Trophoblast cell (in vitro differentiated cells and primary cell): ENCODE data around the gene ZAP70.

Source experiments
- DNase-seq, 2 donors: peaks; one replicate each; pipeline ENCODE4 v3.0.0-alpha.2; 2016
- H2AFZ ChIP-seq: 2 replicates; pipeline ENCODE4 v1.6.1; 2013; ENCODE audit warnings: low read length, moderate library complexity, mild to moderate bottlenecking; ENCODE audit not compliant: insufficient read depth, poor library complexity
- H2AK5ac ChIP-seq: 2 replicates; pipeline ENCODE4 v1.6.1; 2013; ENCODE audit warnings: mild to moderate bottlenecking, low read length
- H2BK120ac ChIP-seq: 2 replicates; pipeline ENCODE4 v1.6.1; 2013; ENCODE audit warnings: low read length, mild to moderate bottlenecking, moderate library complexity; ENCODE audit not compliant: insufficient read depth, poor library complexity
- H2BK12ac ChIP-seq: 2 replicates; pipeline ENCODE4 v1.6.1; 2013; ENCODE audit warnings: mild to moderate bottlenecking, low read length, moderate library complexity
- H2BK5ac ChIP-seq: 2 replicates; pipeline ENCODE4 v1.6.1; 2013; ENCODE audit warnings: low read length, low read depth, moderate library complexity, mild to moderate bottlenecking; ENCODE audit not compliant: poor library complexity
- H3K14ac ChIP-seq: 2 replicates; pipeline ENCODE4 v1.6.1; 2013; ENCODE audit warnings: mild to moderate bottlenecking, low read length
- H3K18ac ChIP-seq: 2 replicates; pipeline ENCODE4 v1.6.1; 2013; ENCODE audit warnings: mild to moderate bottlenecking, low read length
- H3K23ac ChIP-seq: 2 replicates; pipeline ENCODE4 v1.6.1; 2013; ENCODE audit warnings: low read length
- H3K27ac ChIP-seq: 2 replicates; pipeline ENCODE4 v1.5.1; 2013; ENCODE audit warnings: low read depth, mild to moderate bottlenecking, inconsistent platforms, low read length, moderate library complexity
- H3K27me3 ChIP-seq: 2 replicates; pipeline ENCODE4 v1.6.1; 2013; ENCODE audit warnings: inconsistent platforms, mild to moderate bottlenecking, low read length, moderate library complexity; ENCODE audit not compliant: insufficient read depth
- H3K36me3 ChIP-seq, 2 experiments: 1 replicate in 1 of 2; 2 replicates in 1 of 2; pipeline ENCODE4 v1.6.1; 2013; ENCODE audit warnings: low read length in 2 of 2, mild to moderate bottlenecking in 2 of 2, moderate library complexity in 1 of 2; ENCODE audit not compliant: insufficient read depth in 2 of 2, control insufficient read depth in 1 of 2
- H3K4ac ChIP-seq: 2 replicates; pipeline ENCODE4 v1.6.1; 2013; ENCODE audit warnings: low read depth, mild to moderate bottlenecking, low read length, moderate library complexity
- H3K4me1 ChIP-seq, 2 experiments: 1 replicate in 1 of 2; 2 replicates in 1 of 2; pipeline ENCODE4 v1.6.1; 2013; ENCODE audit warnings: low read length in 2 of 2, mild to moderate bottlenecking in 2 of 2, moderate library complexity in 1 of 2; ENCODE audit not compliant: insufficient read depth in 2 of 2, control insufficient read depth in 1 of 2
- H3K4me2 ChIP-seq: 2 replicates; pipeline ENCODE4 v1.6.1; 2013; ENCODE audit warnings: inconsistent platforms, mild to moderate bottlenecking, low read length, moderate library complexity
- H3K4me3 ChIP-seq: 2 replicates; pipeline ENCODE4 v1.5.1; 2013; ENCODE audit warnings: mild to moderate bottlenecking, low read depth, low read length, inconsistent platforms
- H3K79me1 ChIP-seq: one replicate; pipeline ENCODE4 v1.6.1; 2013; ENCODE audit warnings: low read length
- H3K79me2 ChIP-seq: 2 replicates; pipeline ENCODE4 v1.6.1; 2013; ENCODE audit warnings: low read length, mild to moderate bottlenecking; ENCODE audit not compliant: control insufficient read depth, insufficient read depth, poor library complexity
- H3K9ac ChIP-seq: 2 replicates; pipeline ENCODE4 v1.6.1; 2013; ENCODE audit warnings: mild to moderate bottlenecking, low read length
- H3K9me3 ChIP-seq: 2 replicates; pipeline ENCODE4 v1.6.1; 2013; ENCODE audit warnings: low read depth, mild to moderate bottlenecking, control low read depth, inconsistent platforms, low read length; ENCODE audit not compliant: insufficient read depth
- H4K12ac ChIP-seq: 2 replicates; pipeline ENCODE4 v1.6.1; 2013; ENCODE audit warnings: low read depth, mild to moderate bottlenecking, low read length, moderate library complexity
- H4K8ac ChIP-seq: 2 replicates; pipeline ENCODE4 v1.6.1; 2013; ENCODE audit warnings: low read depth, mild to moderate bottlenecking, low read length, moderate library complexity
- H4K91ac ChIP-seq: one replicate; pipeline ENCODE4 v1.6.1; 2013; ENCODE audit warnings: low read depth, mild to moderate bottlenecking, low read length, moderate library complexity
- WGBS: extraction: QIAGEN DNeasy Blood & Tissue Kit; methylation state at CpG from one replicate; pipeline ENCODE4 v1.1.7; 2013; ENCODE audit warnings: missing lambda C conversion rate; ENCODE audit not compliant: insufficient read length, insufficient coverage; ENCODE audit errors: extremely low coverage; 5-methylcytosine and 5-hydroxymethylcytosine counted together

ZAP70 gene

GRCh38 chr2:97673182-97673914 is 40.0 kb upstream of the ZAP70 start:
- no peak overlapping the region for H3K4ac ChIP-seq
- no peak overlapping the region for H3K4me2 ChIP-seq
- H2AFZ ChIP-seq = no peak overlapping the region
- H4K91ac ChIP-seq = no peak overlapping the region
- H3K18ac ChIP-seq = no peak overlapping the region
- H3K23ac ChIP-seq = no peak overlapping the region
- WGBS = no CpG with 5 or more reads among the region's 9 CpGs
- H3K79me2 ChIP-seq = no peaks in the 10 kb centered on the region
- H3K27me3 ChIP-seq = no peaks in the 10 kb centered on the region
- peaks cover 1% of the 10 kb centered on the region for H3K79me1 ChIP-seq
- H3K27ac ChIP-seq = no peak overlapping the region
- H2BK5ac ChIP-seq = no peak overlapping the region
- H3K36me3 ChIP-seq = no peaks in the 10 kb centered on the region
- H2AK5ac ChIP-seq = no peak overlapping the region
- H2BK120ac ChIP-seq = peak overlapping the region; percentile 20
- H3K14ac ChIP-seq = peak overlapping the region; percentile 20
- no peak overlapping the region for H3K4me3 ChIP-seq
- no peak overlapping the region for H4K12ac ChIP-seq
- no peak for DNase-seq
- no peak overlapping the region for H3K9ac ChIP-seq
- no peak overlapping the region for H4K8ac ChIP-seq
- H2BK12ac ChIP-seq = no peak overlapping the region
- no peaks in the 10 kb centered on the region for H3K9me3 ChIP-seq
- peaks cover 0 to 15% of the 10 kb centered on the region in 2 experiments for H3K4me1 ChIP-seq

GRCh38 chr2:97673915-97674283 is 39.5 kb upstream of the ZAP70 start:
- Histone ChIP-seq H2BK120ac (peak overlapping the region; percentile 20), H4K12ac (no peak overlapping the region), H3K9ac (no peak overlapping the region), H4K8ac (no peak overlapping the region), H2AFZ (no peak overlapping the region), H3K4me2 (no peak overlapping the region), H3K14ac (no peak overlapping the region), H2BK5ac (no peak overlapping the region), H3K9me3 (no peaks in the 10 kb centered on the region), H3K4ac (no peak overlapping the region), H3K4me1 (peaks cover 0 to 15% of the 10 kb centered on the region in 2 experiments), H3K18ac (no peak overlapping the region), H3K23ac (no peak overlapping the region), H3K4me3 (no peak overlapping the region), H3K79me2 (no peaks in the 10 kb centered on the region), H3K36me3 (no peaks in the 10 kb centered on the region), H3K27ac (no peak overlapping the region), H4K91ac (no peak overlapping the region), H2BK12ac (peak overlapping the region; percentile 19), H3K27me3 (no peaks in the 10 kb centered on the region), H3K79me1 (peaks cover 1% of the 10 kb centered on the region), H2AK5ac (no peak overlapping the region)
- no CpG with 5 or more reads among the region's 8 CpGs for WGBS
- DNase-seq = peak; percentile 20 to 44

DNA sequence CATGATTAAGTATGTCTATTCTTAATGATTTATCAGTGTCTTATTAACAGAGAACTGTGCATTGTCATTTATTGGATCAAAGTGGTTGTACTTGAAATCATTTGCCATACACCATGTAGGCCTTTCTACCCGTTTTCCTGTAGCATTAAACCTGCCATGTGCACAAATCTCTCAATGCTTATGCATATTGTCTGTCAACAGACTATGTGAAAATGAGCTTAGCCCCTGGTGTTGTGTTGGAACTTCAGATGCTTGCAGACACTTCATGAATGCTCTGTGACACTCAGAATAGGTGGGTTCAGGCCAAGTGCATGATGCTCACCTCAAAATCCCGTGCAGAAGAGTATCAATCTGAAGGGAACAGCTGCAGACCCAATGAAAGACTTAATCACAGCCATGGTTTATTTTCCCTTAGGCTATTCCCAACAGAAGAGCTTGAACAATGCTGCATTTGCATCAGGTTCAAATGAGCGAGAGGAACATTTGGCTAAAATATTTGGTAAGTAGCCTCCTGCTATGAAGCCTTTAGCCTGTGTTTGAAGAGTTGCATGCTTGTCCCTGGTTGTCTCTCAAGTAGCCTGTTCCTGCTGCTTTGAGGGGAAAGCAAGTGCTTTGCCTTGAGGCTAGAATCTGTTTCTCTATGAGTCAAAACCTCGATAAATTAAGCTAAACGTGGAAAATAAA is 37.8 kb upstream of the ZAP70 start:
- H3K23ac ChIP-seq = no peak overlapping the region
- H3K9ac ChIP-seq = no peak overlapping the region
- no peak overlapping the region for H3K4ac ChIP-seq
- H3K27ac ChIP-seq = no peak overlapping the region
- H2BK5ac ChIP-seq = no peak overlapping the region
- no peak overlapping the region for H3K14ac ChIP-seq
- no peaks in the 10 kb centered on the region for H3K9me3 ChIP-seq
- H3K79me2 ChIP-seq = no peaks in the 10 kb centered on the region
- no peaks in the 10 kb centered on the region for H3K27me3 ChIP-seq
- no peak overlapping the region for H2BK120ac ChIP-seq
- no peak overlapping the region for H4K91ac ChIP-seq
- H3K18ac ChIP-seq = no peak overlapping the region
- no peak overlapping the region for H3K4me2 ChIP-seq
- WGBS = no CpG with 5 or more reads among the region's 5 CpGs
- H3K4me1 ChIP-seq = peaks cover 0 to 15% of the 10 kb centered on the region in 2 experiments
- no peak overlapping the region for H3K4me3 ChIP-seq
- H2AK5ac ChIP-seq = no peak overlapping the region
- H2BK12ac ChIP-seq = no peak overlapping the region
- peaks cover 1% of the 10 kb centered on the region for H3K79me1 ChIP-seq
- no peak overlapping the region for H4K8ac ChIP-seq
- no peak for DNase-seq
- no peak overlapping the region for H2AFZ ChIP-seq
- H4K12ac ChIP-seq = no peak overlapping the region
- H3K36me3 ChIP-seq = no peaks in the 10 kb centered on the region

GRCh38 chr2:97676620-97677019 is 36.8 kb upstream of the ZAP70 start:
- H2AFZ ChIP-seq = no peak overlapping the region
- DNase-seq = no peak
- H3K14ac ChIP-seq = no peak overlapping the region
- H4K12ac ChIP-seq = no peak overlapping the region
- no peaks in the 10 kb centered on the region for H3K36me3 ChIP-seq
- H3K23ac ChIP-seq = no peak overlapping the region
- H3K27me3 ChIP-seq = no peaks in the 10 kb centered on the region
- no peak overlapping the region for H3K18ac ChIP-seq
- H3K4me3 ChIP-seq = no peak overlapping the region
- no peak overlapping the region for H4K91ac ChIP-seq
- no CpG with 5 or more reads among the region's 1 CpG for WGBS
- H3K4me1 ChIP-seq = peaks cover 0 to 15% of the 10 kb centered on the region in 2 experiments
- no peaks in the 10 kb centered on the region for H3K79me2 ChIP-seq
- H3K9ac ChIP-seq = no peak overlapping the region
- no peak overlapping the region for H2BK12ac ChIP-seq
- H3K4me2 ChIP-seq = no peak overlapping the region
- H2AK5ac ChIP-seq = no peak overlapping the region
- peaks cover 1% of the 10 kb centered on the region for H3K79me1 ChIP-seq
- peak overlapping the region; percentile 59 for H2BK5ac ChIP-seq
- no peak overlapping the region for H2BK120ac ChIP-seq
- H3K9me3 ChIP-seq = no peaks in the 10 kb centered on the region
- no peak overlapping the region for H4K8ac ChIP-seq
- H3K4ac ChIP-seq = no peak overlapping the region
- no peak overlapping the region for H3K27ac ChIP-seq
